Progenitor cell of endocrine pancreas (in vitro differentiated cells): Measurements from ENCODE around the gene TEX22. TPM values are rescaled to one million over a fixed set of nuclear protein-coding genes. Genes with fewer than 3 reads are reported as not detected.

Experiments
- DNase-seq: peaks from one replicate; pipeline ENCODE4 v3.0.0; 2021; ENCODE audit warnings: low spot score; ENCODE audit not compliant: unreplicated experiment
- H3K27ac Mint-ChIP-seq: 2 replicates; pipeline ENCODE4 v1.8.0; 2021; ENCODE audit warnings: mild to moderate bottlenecking, moderate library complexity, mixed read lengths
- H3K27me3 Mint-ChIP-seq: 2 replicates; pipeline ENCODE4 v1.8.0; 2021; ENCODE audit warnings: mixed read lengths
- H3K36me3 Mint-ChIP-seq: 2 replicates; pipeline ENCODE4 v1.8.0; 2022; ENCODE audit warnings: mixed read lengths; ENCODE audit not compliant: insufficient read depth
- H3K4me1 Mint-ChIP-seq: 2 replicates; pipeline ENCODE4 v1.8.0; 2021; ENCODE audit warnings: low read depth, mixed read lengths
- H3K4me3 Mint-ChIP-seq: 2 replicates; pipeline ENCODE4 v1.8.0; 2021; ENCODE audit warnings: low read depth, mild to moderate bottlenecking, moderate library complexity, mixed read lengths
- H3K9me3 Mint-ChIP-seq: 2 replicates; pipeline ENCODE4 v1.8.0; 2021; ENCODE audit warnings: low read depth, mixed read lengths
- CTCF ChIP-seq: fragments of 200-600 bp; sonication (generic); IDR thresholded peaks from one replicate; pipeline ENCODE4 v1.5.0; 2021; ENCODE audit warnings: antibody characterized with exemption, mild to moderate bottlenecking; ENCODE audit not compliant: unreplicated experiment
- total RNA-seq: library from RNA; stranded (reverse); gene quantifications from 2 replicates; pipeline ENCODE4 v1.2.1, GENCODE V29; 2021

TEX22 gene
- total RNA-seq, 1 donor from 2014 or later, result 2.4 TPM

DNA sequence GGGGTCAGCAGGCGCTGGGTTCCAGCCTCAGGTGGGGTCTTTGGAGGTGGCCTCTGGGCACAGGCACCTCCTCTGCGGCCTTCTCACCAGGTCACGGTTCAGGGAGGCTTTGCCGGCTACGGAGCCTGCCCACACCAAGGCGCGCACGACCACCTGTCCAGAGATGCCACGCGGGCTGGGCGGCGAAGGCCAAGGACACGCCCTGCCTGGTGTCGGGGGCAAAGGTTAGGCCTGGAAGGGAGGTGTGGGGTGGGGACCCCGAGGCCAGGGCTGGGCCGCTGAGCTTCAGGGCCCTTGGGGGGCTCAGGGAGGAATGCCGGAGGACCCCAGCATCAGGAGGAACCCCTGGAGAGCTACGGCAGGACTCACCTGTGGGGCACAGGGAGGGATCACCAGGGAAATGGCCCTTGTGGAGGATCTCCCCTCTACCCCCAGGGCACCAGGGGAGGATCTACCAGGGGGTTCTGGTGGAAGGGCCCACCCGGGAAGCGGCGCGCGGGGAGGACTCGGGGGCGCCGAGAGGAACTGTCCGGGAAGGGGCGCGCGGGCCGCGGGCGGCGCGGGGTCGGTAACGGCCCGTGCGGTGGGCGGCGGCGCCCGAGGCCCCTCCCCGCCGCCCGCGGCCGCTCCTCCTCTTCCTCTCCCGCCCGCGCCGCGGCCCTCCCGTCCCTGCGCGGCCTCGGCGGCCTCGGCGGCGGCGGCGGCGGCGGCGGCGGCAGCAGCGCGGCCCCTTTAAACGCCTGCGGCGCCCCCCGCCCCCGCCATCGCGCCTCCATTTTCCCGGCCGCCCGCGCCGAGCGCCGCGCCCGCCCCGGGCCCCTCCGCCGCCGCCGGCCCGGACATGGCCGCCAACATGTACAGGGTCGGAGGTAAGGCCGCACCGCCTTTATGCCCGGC is 21.1 kb downstream of the TEX22 start, which contains the start of gene MTA1:
TSS of gene MTA1 (plus strand) at position 633 of the 897 bp plus-strand sequence. CDS start at position 842, 209 bp downstream.
- no peak for DNase-seq
- TF ChIP-seq CTCF, result no peak
- H3K27ac Mint-ChIP-seq, result peak within 1 kb of the TSS; percentile 96
- H3K9me3 Mint-ChIP-seq, result no peaks in the 10 kb centered on the region
- peaks cover 3% of the 10 kb centered on the region for H3K36me3 Mint-ChIP-seq
- H3K4me3 Mint-ChIP-seq, result peak within 1 kb of the TSS; percentile 88
- H3K4me1 Mint-ChIP-seq, result peaks cover 16% of the 10 kb centered on the region
- H3K27me3 Mint-ChIP-seq, result no peaks in the 10 kb centered on the region

GRCh38 chr14:105420101-105420973 is 22.0 kb downstream of the TEX22 start:
- no peak for DNase-seq
- peak overlapping the region; percentile 88 for H3K4me3 Mint-ChIP-seq
- no peaks in the 10 kb centered on the region for H3K27me3 Mint-ChIP-seq
- no peak for TF ChIP-seq CTCF
- H3K9me3 Mint-ChIP-seq, result no peaks in the 10 kb centered on the region
- peak overlapping the region; percentile 96 for H3K27ac Mint-ChIP-seq
- H3K4me1 Mint-ChIP-seq, result peaks cover 16% of the 10 kb centered on the region
- peaks cover 3% of the 10 kb centered on the region for H3K36me3 Mint-ChIP-seq

GRCh38 chr14:105420974-105421674 is 22.8 kb downstream of the TEX22 start:
- no peak for TF ChIP-seq CTCF
- Mint-ChIP-seq H3K4me1 (peaks cover 16% of the 10 kb centered on the region), H3K9me3 (no peaks in the 10 kb centered on the region), H3K27ac (peak overlapping the region; percentile 96), H3K36me3 (peaks cover 5% of the 10 kb centered on the region), H3K4me3 (peak overlapping the region; percentile 88), H3K27me3 (no peaks in the 10 kb centered on the region)
- no peak for DNase-seq

DNA sequence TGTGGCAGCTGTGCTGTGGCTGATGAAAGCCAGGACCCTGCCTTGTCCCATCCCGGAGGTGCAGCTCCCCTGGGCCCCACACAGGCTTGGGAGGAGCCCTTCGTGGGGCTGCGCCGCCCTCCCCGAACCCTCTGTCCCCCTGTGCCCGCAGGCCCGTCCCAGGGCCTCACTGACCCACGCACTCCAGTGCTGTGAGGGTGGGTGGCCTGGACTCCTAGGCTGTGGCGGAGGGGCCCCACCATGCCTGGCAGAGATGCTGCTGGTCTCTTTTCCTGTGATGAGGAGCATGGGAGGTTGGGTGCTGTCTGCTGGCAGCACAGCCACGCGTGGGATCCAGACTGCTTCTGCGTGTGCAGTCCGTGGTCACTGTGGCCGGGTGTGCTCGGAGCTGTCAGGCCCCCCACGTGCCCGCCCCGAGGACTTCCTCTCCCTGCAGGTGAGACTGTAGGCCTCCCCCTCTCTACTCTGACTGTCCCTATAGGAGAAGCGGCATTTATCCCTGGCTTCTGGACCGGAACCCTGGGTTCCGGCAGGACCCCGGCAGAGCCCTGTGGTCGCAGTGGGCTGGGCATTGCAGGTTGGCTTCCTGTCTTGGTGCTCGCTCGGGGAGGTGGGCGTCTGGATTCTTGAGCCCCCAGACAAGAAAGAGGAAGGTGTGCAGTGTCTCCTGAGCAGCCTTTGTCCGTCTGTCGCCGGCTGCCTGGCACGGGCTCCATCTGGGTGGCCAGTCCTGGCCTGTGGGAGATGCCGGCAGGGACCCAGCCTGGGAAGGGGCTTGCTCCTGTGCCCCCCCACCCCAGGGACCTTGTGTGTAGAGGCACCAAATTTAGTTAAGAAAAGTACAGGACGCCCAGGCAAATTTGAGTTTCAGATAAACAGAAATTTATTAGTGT is 23.6 kb downstream of the TEX22 start:
- Mint-ChIP-seq H3K4me1 (peaks cover 14% of the 10 kb centered on the region), H3K9me3 (peaks cover 3% of the 10 kb centered on the region), H3K4me3 (peak overlapping the region; percentile 88), H3K36me3 (peaks cover 12% of the 10 kb centered on the region), H3K27ac (peak overlapping the region; percentile 56), H3K27me3 (no peaks in the 10 kb centered on the region)
- TF ChIP-seq CTCF, result no peak
- no peak for DNase-seq
